Breast epithelium (tissue), 4 donors: ENCODE measurements around the gene MND1. TPM values are rescaled to one million over a fixed set of nuclear protein-coding genes. Genes with fewer than 3 reads are reported as not detected.

ENCODE experiments used
- DNase-seq, 2 donors: peaks; one replicate each; pipeline ENCODE4 v3.0.0-alpha.2; 2019; ENCODE audit warnings: low spot score in 2 of 2
- H3K27ac ChIP-seq, 2 donors: fragments of 200-600 bp; sonication (generic) in 1 of 2; one replicate each; pipeline ENCODE4 v1.5.1; 2016 to 2019; ENCODE audit warnings: mild to moderate bottlenecking in 1 of 2
- H3K27me3 ChIP-seq, 2 donors: fragments of 200-600 bp; sonication (generic) in 1 of 2; one replicate each; pipeline versions ENCODE4 v1.5.1 to v1.6.0; 2017 to 2019; ENCODE audit warnings: control low read depth in 1 of 2, mild to moderate bottlenecking in 1 of 2
- H3K36me3 ChIP-seq: fragments of 200-600 bp; one replicate; pipeline ENCODE4 v1.5.1; 2019
- H3K4me1 ChIP-seq, 2 donors: fragments of 200-600 bp; sonication (generic); one replicate each; pipeline ENCODE4 v1.5.1; 2016 to 2019; ENCODE audit warnings: control low read depth in 1 of 2
- H3K4me3 ChIP-seq, 3 donors: fragments of 200-600 bp; sonication (generic); 1 replicate in 2 of 3; 2 replicates in 1 of 3; pipeline ENCODE4 v1.5.1; 2016 to 2019; ENCODE audit warnings: mild to moderate bottlenecking in 3 of 3, moderate library complexity in 2 of 3
- H3K9me3 ChIP-seq, 2 donors: fragments of 200-600 bp; sonication (generic) in 1 of 2; one replicate each; pipeline ENCODE4 v1.5.1; 2016 to 2019; ENCODE audit warnings: control low read depth in 1 of 2
- CTCF ChIP-seq, 3 donors: fragments of 450-650 bp; IDR thresholded peaks; one replicate each; pipeline ENCODE4 v1.5.1; 2016 to 2017; ENCODE audit warnings: antibody characterized with exemption in 3 of 3, mild to moderate bottlenecking in 3 of 3, moderate library complexity in 3 of 3
- POLR2A ChIP-seq: fragments of 450-650 bp; IDR thresholded peaks from one replicate; pipeline ENCODE4 v1.6.1; 2016; ENCODE audit warnings: antibody characterized with exemption, mild to moderate bottlenecking, moderate library complexity
- POLR2AphosphoS5 ChIP-seq, 3 donors: sonication (generic); formaldehyde crosslinking; IDR thresholded peaks; one replicate each; pipeline ENCODE4 v1.6.1; 2017; ENCODE audit warnings: antibody characterized with exemption in 3 of 3
- intact Hi-C: fragments of 100-400 bp; cut with DNase I; formaldehyde crosslinking; loops from one replicate; pipeline ENCODE4 v1.15.1; 2023; ENCODE audit warnings: low total_unique reads
- total RNA-seq, 3 donors: library from RNA; depleted of rRNA; stranded (reverse); fragments of >200 nt; gene quantifications; one replicate each; pipeline ENCODE4 v1.1.0, GENCODE V29; 2016

MND1 gene
- total RNA-seq, 3 donors from 2014 or later, result 0.64 TPM; not detected in 2

GRCh38 chr4:153325558-153325957 lies 18.9 kb upstream of the MND1 start:
- no peaks in the 10 kb centered on the region for H3K36me3 ChIP-seq
- no peaks in the 10 kb centered on the region for H3K4me1 ChIP-seq
- no peaks in the 10 kb centered on the region for H3K27me3 ChIP-seq
- no peaks in the 10 kb centered on the region for H3K9me3 ChIP-seq
- no peak for DNase-seq
- no peak overlapping the region for H3K4me3 ChIP-seq
- intact Hi-C loops, result no loop called here
- H3K27ac ChIP-seq, result no peak overlapping the region
- TF ChIP-seq POLR2A, result no peak
- no peak for TF ChIP-seq POLR2AphosphoS5 (IDR thresholded peaks at IDR 0.05)
- no peak for TF ChIP-seq CTCF (IDR thresholded peaks at IDR 0.05)

GRCh38 chr4:153326513-153326912 lies 18.0 kb upstream of the MND1 start:
- TF ChIP-seq CTCF (IDR thresholded peaks at IDR 0.05) (no peak), POLR2A (no peak), POLR2AphosphoS5 (IDR thresholded peaks at IDR 0.05) (no peak)
- Histone ChIP-seq H3K27ac (no peak overlapping the region), H3K36me3 (no peaks in the 10 kb centered on the region), H3K9me3 (no peaks in the 10 kb centered on the region), H3K4me3 (no peak overlapping the region), H3K27me3 (no peaks in the 10 kb centered on the region), H3K4me1 (no peaks in the 10 kb centered on the region)
- intact Hi-C loops, result no loop called here
- no peak for DNase-seq

GRCh38 chr4:153327247-153327646 lies 17.2 kb upstream of the MND1 start:
- DNase-seq, result no peak
- TF ChIP-seq POLR2A (no peak), POLR2AphosphoS5 (IDR thresholded peaks at IDR 0.05) (no peak), CTCF (IDR thresholded peaks at IDR 0.05) (no peak)
- H3K27me3 ChIP-seq, result no peaks in the 10 kb centered on the region
- intact Hi-C loops, result no loop called here
- H3K27ac ChIP-seq, result no peak overlapping the region
- no peak overlapping the region for H3K4me3 ChIP-seq
- H3K4me1 ChIP-seq, result no peaks in the 10 kb centered on the region
- no peaks in the 10 kb centered on the region for H3K9me3 ChIP-seq
- no peaks in the 10 kb centered on the region for H3K36me3 ChIP-seq

GRCh38 chr4:153332936-153333335 lies 11.6 kb upstream of the MND1 start:
- Histone ChIP-seq H3K4me3 (no peak overlapping the region), H3K36me3 (no peaks in the 10 kb centered on the region), H3K4me1 (no peaks in the 10 kb centered on the region), H3K27ac (no peak overlapping the region), H3K27me3 (no peaks in the 10 kb centered on the region), H3K9me3 (no peaks in the 10 kb centered on the region)
- no peak for DNase-seq
- no peak for TF ChIP-seq POLR2AphosphoS5 (IDR thresholded peaks at IDR 0.05)
- no peak for TF ChIP-seq POLR2A
- TF ChIP-seq CTCF (IDR thresholded peaks at IDR 0.05), result no peak
- intact Hi-C loops, result no loop called here

- no peak overlapping the region for H3K4me3 ChIP-seq
- no peak overlapping the region for H3K27ac ChIP-seq
- no peaks in the 10 kb centered on the region for H3K27me3 ChIP-seq
- no peaks in the 10 kb centered on the region for H3K9me3 ChIP-seq
- intact Hi-C loops, result no loop called here
- H3K36me3 ChIP-seq, result no peaks in the 10 kb centered on the region
- TF ChIP-seq CTCF (IDR thresholded peaks at IDR 0.05) (no peak), POLR2AphosphoS5 (IDR thresholded peaks at IDR 0.05) (no peak), POLR2A (no peak)
- DNase-seq, result no peak
- no peaks in the 10 kb centered on the region for H3K4me1 ChIP-seq
Observed at GRCh38 chr4:153333874-153334273, 10.6 kb upstream of the MND1 start.
